T47D (cell line): ENCODE results near the gene CPEB3.

Source experiments
- DNase-seq, 2 experiments: peaks; one replicate each; pipeline versions ENCODE4 v3.0.0 to v3.0.0-alpha.2; 2011 to 2012; ENCODE audit warnings: low read depth in 1 of 2, low spot score in 1 of 2
- JUND ChIP-seq: IDR thresholded peaks from 2 replicates; pipeline ENCODE4 v1.6.1; 2012; ENCODE audit warnings: low read depth
- in situ Hi-C: cut with HindIII; loops from 2 replicates; pipeline ENCODE4 v1.10.0; 2016; ENCODE audit warnings: low sequenced_read_pairs, low pct_unique_long_range_greater_than_20kb

Gene CPEB3

GRCh38 chr10:92242910-92243671, 47.8 kb downstream of the CPEB3 start:
- no peak for TF ChIP-seq JUND
- peak; percentile 68 to 80 for DNase-seq
- in situ Hi-C loops = no loop called here

DNA sequence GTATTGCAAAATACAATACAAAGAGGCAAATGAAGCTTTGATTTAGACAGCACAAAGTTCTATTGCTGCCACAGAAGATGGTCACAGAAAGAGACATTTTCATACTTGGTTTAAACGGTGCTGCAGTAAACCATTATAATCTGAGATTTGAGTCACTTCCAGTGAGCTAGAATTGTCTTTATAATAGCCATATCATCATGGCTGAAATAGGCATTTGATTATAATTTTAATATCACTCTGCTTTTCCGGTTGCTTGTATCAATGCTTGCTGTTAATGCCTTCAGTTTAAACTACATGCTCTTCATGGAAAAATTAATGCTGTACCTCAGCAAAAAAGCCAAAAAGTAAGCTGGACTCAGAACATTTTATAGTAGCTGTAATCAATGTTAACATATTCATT, 48.5 kb downstream of the CPEB3 start:
- in situ Hi-C loops = no loop called here
- DNase-seq = no peak
- no peak for TF ChIP-seq JUND

DNA sequence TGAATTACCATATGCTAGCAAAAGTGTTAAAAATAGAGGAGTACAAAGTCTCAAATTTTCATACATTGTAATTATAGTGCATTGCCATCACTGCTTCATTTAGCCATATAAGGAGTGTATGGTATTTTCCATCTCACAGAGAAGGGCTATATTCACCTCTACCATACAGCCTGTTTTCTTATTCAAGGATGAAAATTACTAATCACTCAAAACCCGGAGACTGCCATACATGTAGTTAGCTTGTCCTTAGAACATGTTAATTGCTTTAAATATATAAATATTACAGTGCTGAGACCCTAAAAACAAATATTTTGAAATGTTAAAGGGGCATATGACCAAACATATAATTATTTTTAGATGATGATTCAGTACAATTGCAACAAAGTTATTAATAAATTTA, 49.4 kb downstream of the CPEB3 start:
- in situ Hi-C loops = no loop called here
- DNase-seq = no peak
- TF ChIP-seq JUND = no peak

DNA sequence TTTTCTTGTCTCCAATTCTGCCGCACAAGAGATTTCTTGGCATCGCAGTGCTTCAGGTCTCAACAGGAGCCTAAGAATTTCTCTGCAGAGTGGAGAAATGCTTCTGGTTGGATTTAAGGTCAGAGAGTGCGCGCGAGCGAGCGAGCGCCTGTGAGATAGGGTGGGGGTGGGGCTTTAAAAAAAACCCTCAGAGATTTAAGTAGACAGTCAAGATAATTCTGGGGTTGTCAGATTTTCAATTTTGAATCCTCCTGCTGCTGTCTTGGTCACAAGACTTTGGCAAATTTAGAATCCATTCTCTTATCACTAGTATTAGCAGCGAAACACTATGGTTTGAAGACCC, 49.7 kb downstream of the CPEB3 start:
- in situ Hi-C loops = no loop called here
- TF ChIP-seq JUND = no peak
- DNase-seq = peak in 1 of 2 experiments; percentile 10

GRCh38 chr10:92240289-92241157, 50.4 kb downstream of the CPEB3 start:
- DNase-seq = peak; percentile 85 to 87
- in situ Hi-C loops = no loop called here
- no peak for TF ChIP-seq JUND

- in situ Hi-C loops = no loop called here
- DNase-seq = peak; percentile 47
- TF ChIP-seq JUND = no peak
These were observed 51.1 kb downstream of the CPEB3 start for GRCh38 chr10:92239600-92240288.

GRCh38 chr10:92239151-92239599, 51.7 kb downstream of the CPEB3 start:
- DNase-seq = peak in 1 of 2 experiments; percentile 8
- in situ Hi-C loops = no loop called here
- TF ChIP-seq JUND = no peak

- peak; percentile 78 to 85 for DNase-seq
- peak; percentile 75 for TF ChIP-seq JUND
- in situ Hi-C loops = no loop called here
These were observed 52.2 kb downstream of the CPEB3 start for GRCh38 chr10:92238586-92239098.

- TF ChIP-seq JUND = no peak
- in situ Hi-C loops = no loop called here
- peak in 1 of 2 experiments; percentile 9 for DNase-seq
These were observed 52.8 kb downstream of the CPEB3 start for GRCh38 chr10:92238054-92238585.

GRCh38 chr10:92231196-92231595, 59.7 kb downstream of the CPEB3 start:
- TF ChIP-seq JUND = no peak
- in situ Hi-C loops = no loop called here
- no peak for DNase-seq

DNA sequence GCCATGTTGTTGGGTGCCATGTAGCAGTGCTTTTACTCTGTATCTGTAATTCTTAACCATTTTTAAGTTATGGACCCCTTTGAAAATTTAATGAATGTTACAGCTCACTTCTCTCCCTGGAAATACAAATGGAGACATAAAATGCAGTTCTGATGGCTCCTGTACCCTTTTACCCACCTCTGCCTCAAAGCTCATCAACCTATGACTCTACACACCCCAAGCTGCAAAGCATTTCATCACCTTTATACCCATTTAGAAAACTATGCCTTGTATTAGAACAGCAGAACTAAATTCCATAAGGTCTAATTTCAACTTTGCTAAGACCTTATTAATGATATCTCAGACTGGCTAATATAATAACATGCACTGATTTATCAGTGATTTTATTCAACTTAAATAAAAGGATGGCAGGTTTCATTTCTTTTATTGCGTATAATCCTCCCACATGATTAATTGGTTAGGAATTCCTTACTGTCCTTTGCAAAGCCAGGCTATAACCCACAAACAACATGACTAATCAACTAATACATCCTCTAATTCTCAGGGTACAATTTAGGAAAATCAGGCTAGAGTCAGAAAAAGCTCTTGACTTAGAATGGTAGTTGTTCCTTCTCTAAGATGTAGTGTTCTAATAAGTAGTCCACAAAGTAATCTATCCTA, 68.1 kb downstream of the CPEB3 start:
- TF ChIP-seq JUND = no peak
- DNase-seq = no peak
- in situ Hi-C loops = no loop called here

DNA sequence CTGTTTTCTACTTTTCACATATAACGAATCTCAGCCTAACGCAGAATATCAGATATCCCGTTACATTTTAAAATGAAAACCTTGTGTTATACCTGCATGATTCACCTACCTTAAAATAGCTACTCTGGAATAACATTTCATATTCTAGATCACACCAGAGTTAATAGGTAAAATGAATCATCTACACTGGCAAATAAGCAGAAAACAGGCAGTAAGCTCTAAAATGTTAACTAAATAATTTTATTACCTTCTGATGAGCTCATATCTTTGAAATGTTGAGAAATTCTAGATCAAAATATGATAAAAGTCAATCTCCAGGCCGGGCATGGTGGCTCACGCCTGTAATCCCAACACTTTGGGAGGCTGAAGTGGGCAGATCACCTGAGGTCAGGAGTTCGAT, 71.3 kb downstream of the CPEB3 start:
- no peak for TF ChIP-seq JUND
- DNase-seq = no peak
- in situ Hi-C loops = no loop called here
